Measurements from ENCODE around the gene TEX2. TPM values are rescaled to one million over a fixed set of nuclear protein-coding genes. Genes with fewer than 3 reads are reported as not detected.
"Not testable (repeated sequence)": the region's sequence is repeated elsewhere in the genome, so short reads cannot be mapped to it uniquely, and the experiment has no call there.

Gene TEX2
- polyA plus RNA-seq, 1 of the 3 experiments (the other 2 are of a cell fraction), result 24.0 TPM

GRCh38 chr17:64182325-64183012 lies 80.6 kb downstream of the TEX2 start:
- Histone ChIP-seq H2AFZ (ENCODE audit: low read depth) (no peak overlapping the region), H3K27ac (ENCODE audit: low read depth in 2 of 2, low read length in 1 of 2) (no peak overlapping the region), H4K20me1 (ENCODE audit: insufficient read depth) (no peaks in the 10 kb centered on the region), H3K4me3 (ENCODE audit: low read depth in 2 of 2, low read length in 1 of 2) (no peak overlapping the region), H3K9ac (no peak overlapping the region), H3F3A (replicated peaks; ENCODE audit: insufficient read depth) (peaks cover 24% of the 10 kb centered on the region), H3K36me3 (replicated peaks in 1 of 2; ENCODE audit: control insufficient read depth in 1 of 2, insufficient read depth in 2 of 2, low read length in 1 of 2) (peaks cover 3 to 18% of the 10 kb centered on the region in 2 experiments), H3K4me1 (ENCODE audit: control insufficient read depth in 1 of 2, insufficient read depth in 2 of 2, low read depth in 1 of 2, low read length in 1 of 2) (peaks cover 13 to 35% of the 10 kb centered on the region in 2 experiments; a peak in 3 of 4 replicates), H3K9me3 (no peaks in the 10 kb centered on the region), H3K79me2 (ENCODE audit: insufficient read depth) (no peaks in the 10 kb centered on the region), H3K27me3 (ENCODE audit: insufficient read depth) (no peaks in the 10 kb centered on the region), H3K9me2 (no peaks in the 10 kb centered on the region), H3K4me2 (no peak overlapping the region)
- DNase-seq, result no peak
- POLR2A ChIA-PET, result no interaction called here
- 94% methylated on average over 3 of the region's 3 CpGs for WGBS (ENCODE audit: low lambda C conversion rate)
- CTCF ChIA-PET, result no interaction called here
- TF ChIP-seq, protein P1, sequence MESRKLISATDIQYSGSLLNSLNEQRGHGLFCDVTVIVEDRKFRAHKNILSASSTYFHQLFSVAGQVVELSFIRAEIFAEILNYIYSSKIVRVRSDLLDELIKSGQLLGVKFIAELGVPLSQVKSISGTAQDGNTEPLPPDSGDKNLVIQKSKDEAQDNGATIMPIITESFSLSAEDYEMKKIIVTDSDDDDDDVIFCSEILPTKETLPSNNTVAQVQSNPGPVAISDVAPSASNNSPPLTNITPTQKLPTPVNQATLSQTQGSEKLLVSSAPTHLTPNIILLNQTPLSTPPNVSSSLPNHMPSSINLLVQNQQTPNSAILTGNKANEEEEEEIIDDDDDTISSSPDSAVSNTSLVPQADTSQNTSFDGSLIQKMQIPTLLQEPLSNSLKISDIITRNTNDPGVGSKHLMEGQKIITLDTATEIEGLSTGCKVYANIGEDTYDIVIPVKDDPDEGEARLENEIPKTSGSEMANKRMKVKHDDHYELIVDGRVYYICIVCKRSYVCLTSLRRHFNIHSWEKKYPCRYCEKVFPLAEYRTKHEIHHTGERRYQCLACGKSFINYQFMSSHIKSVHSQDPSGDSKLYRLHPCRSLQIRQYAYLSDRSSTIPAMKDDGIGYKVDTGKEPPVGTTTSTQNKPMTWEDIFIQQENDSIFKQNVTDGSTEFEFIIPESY (IDR thresholded peaks at IDR 0.05; ENCODE audit: borderline replicate concordance, low read depth), result no peak

DNA sequence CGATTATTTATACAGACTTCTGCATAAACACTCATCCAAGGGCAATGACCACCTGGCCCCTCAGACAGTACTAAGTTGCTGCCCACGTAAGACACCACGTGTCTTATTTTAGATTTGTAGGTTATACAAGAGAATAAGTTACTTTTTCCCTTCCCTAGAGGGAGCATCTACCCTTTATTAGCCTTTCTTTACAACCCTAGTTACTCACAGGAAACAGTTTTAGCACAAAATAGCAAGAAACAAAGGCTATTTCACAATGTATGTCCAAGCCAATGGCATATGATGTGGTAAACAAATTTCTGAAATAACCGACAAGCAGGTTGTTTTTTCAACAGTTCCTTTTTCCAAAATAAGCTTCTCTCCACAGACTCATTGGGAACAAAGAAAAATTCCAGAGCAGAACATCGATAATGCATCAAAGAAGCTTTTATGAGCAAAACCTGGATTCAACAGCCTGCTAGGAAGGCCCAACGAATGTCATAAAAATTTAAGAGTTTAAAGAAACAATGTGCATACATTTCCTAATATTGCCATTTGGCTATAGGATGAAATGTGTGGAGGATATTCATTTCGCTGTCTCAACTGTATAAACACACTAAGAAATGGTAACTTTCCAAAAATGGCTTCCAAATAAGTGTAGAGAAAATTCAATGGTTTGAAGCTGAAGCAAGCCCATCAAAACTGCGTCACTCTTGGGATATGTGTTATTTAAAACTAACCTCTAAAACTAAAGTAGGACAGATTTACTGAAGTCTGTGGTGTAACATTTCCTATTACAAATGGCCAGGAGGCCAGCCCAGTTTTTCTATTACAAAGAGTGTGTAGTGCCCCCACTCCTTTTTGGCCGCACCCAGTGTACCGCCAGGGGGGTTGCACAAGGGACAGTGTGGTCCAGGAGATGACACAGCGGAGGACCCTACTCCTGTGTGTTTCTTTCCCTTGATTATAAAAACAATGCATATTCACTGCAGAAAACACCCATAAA lies 82.7 kb downstream of the TEX2 start:
- WGBS (ENCODE audit: low lambda C conversion rate), result 96% methylated on average over 11 of the region's 11 CpGs
- POLR2A ChIA-PET, result no interaction called here
- Histone ChIP-seq H3K36me3 (replicated peaks in 1 of 2; ENCODE audit: control insufficient read depth in 1 of 2, insufficient read depth in 2 of 2, low read length in 1 of 2) (peaks cover 6 to 33% of the 10 kb centered on the region in 2 experiments), H3F3A (replicated peaks; ENCODE audit: insufficient read depth) (peaks cover 26% of the 10 kb centered on the region), H3K9me2 (no peaks in the 10 kb centered on the region), H3K9ac (no peak overlapping the region), H3K4me3 (ENCODE audit: low read depth in 2 of 2, low read length in 1 of 2) (no peak overlapping the region), H3K79me2 (ENCODE audit: insufficient read depth) (no peaks in the 10 kb centered on the region), H3K9me3 (no peaks in the 10 kb centered on the region), H4K20me1 (ENCODE audit: insufficient read depth) (no peaks in the 10 kb centered on the region), H3K27me3 (ENCODE audit: insufficient read depth) (no peaks in the 10 kb centered on the region), H3K4me1 (ENCODE audit: control insufficient read depth in 1 of 2, insufficient read depth in 2 of 2, low read depth in 1 of 2, low read length in 1 of 2) (peaks cover 18 to 35% of the 10 kb centered on the region in 2 experiments; a peak in 3 of 4 replicates), H3K4me2 (no peak overlapping the region), H3K27ac (ENCODE audit: low read depth in 2 of 2, low read length in 1 of 2) (peak overlapping the region in 1 of 2 experiments; percentile 100; a peak in 2 of 4 replicates), H2AFZ (ENCODE audit: low read depth) (no peak overlapping the region)
- TF ChIP-seq MAX (IDR thresholded peaks at IDR 0.05; ENCODE audit: low read depth) (no peak), CTCF (IDR thresholded peaks at IDR 0.05) (no peak), USF2 (IDR thresholded peaks at IDR 0.05; ENCODE audit: borderline replicate concordance, low read depth, low read length) (no peak), YY1 (IDR thresholded peaks at IDR 0.05; ENCODE audit: low read depth) (no peak)
- TF ChIP-seq, protein P1 (IDR thresholded peaks at IDR 0.05; ENCODE audit: borderline replicate concordance, low read depth), result no peak
- CTCF ChIA-PET, result interaction anchor here (1.0 to 1.2 kb wide), 2 partner anchors 12 to 102 kb away, joined by 3 to 5 read pairs; no protein-coding TSS in a partner anchor
- no peak for DNase-seq

DNA sequence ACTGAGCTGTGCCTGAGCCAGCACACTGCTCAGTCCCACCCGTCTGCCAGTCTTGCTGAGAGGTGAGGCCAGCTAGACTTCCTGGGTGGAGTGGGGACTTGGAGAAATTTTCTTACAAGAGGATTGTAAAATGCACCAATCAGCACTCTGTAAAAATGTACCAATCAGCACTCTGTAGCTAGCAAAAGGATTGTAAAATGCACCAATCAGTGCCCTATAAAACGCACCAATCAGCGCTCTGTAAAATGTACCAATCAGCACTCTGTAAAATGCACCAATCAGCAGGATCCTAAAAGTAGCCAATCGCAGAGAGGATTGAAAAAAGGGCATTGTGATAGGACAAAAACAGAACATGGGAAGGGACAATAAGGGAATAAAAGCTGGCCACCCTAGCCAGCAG lies 84.0 kb downstream of the TEX2 start:
- not testable (repeated sequence) for H2AFZ ChIP-seq (ENCODE audit: low read depth); DNase-seq; H3K9me2 ChIP-seq; H3K9me3 ChIP-seq; H4K20me1 ChIP-seq (ENCODE audit: insufficient read depth); H3K4me3 ChIP-seq (ENCODE audit: low read depth in 2 of 2, low read length in 1 of 2); H3K4me2 ChIP-seq; H3K27me3 ChIP-seq (ENCODE audit: insufficient read depth); H3K9ac ChIP-seq; H3K79me2 ChIP-seq (ENCODE audit: insufficient read depth)
- peaks cover 12% of the 10 kb centered on the region for H3F3A ChIP-seq (replicated peaks; ENCODE audit: insufficient read depth)
- 86% methylated on average over 4 of the region's 4 CpGs for WGBS (ENCODE audit: low lambda C conversion rate)
- peaks cover 6 to 45% of the 10 kb centered on the region in 2 experiments for H3K36me3 ChIP-seq (replicated peaks in 1 of 2; ENCODE audit: control insufficient read depth in 1 of 2, insufficient read depth in 2 of 2, low read length in 1 of 2)
- peaks cover 16 to 42% of the 10 kb centered on the region in 2 experiments; a peak in 3 of 4 replicates for H3K4me1 ChIP-seq (ENCODE audit: control insufficient read depth in 1 of 2, insufficient read depth in 2 of 2, low read depth in 1 of 2, low read length in 1 of 2)
- H3K27ac ChIP-seq (ENCODE audit: low read depth in 2 of 2, low read length in 1 of 2), result peak overlapping the region in 1 of 2 experiments; percentile 100; a peak in 2 of 4 replicates
- ChIA-PET CTCF (interaction anchor here (0.6 to 3.5 kb wide), 13 partner anchors 10 to 103 kb away, joined by 3 to 20 read pairs (median 5); partner anchors contain the start of gene ERN1), POLR2A (interaction anchor here (0.7 to 5.6 kb wide), 12 partner anchors 12 to 84 kb away, joined by 3 to 99 read pairs (median 4); partner anchors contain the start of gene TEX2)
